IMR-90 (cell line): ENCODE results near the gene AKR7A2. TPM values are rescaled to one million over a fixed set of nuclear protein-coding genes. Genes with fewer than 3 reads are reported as not detected.

Experiments
- ATAC-seq: fragments of 200-7000 bp; cut with Tn5 transposase; 2 replicates; pipeline ENCODE4 v1.9.1; 2020; ENCODE audit warnings: low read depth, mild to moderate bottlenecking, moderate library complexity
- BruUV-seq: library from RNA; stranded (reverse); fragments of 400-500 nt; replicated peaks from 2 replicates; lab custom pipeline; 2021; lab: Mats Ljungman, UMichigan
- CTCF ChIA-PET: fragments of 300-600 bp; formaldehyde crosslinking; extraction: SDS; loops from one replicate; lab custom pipeline; 2021; ENCODE audit warnings: antibody characterized with exemption; lab: Yijun Ruan, JAX
- POLR2A ChIA-PET: fragments of 300-600 bp; sonication (Branson Sonifier 250); formaldehyde crosslinking; loops from one replicate; lab custom pipeline; 2022; ENCODE audit warnings: antibody characterized with exemption; ENCODE audit not compliant: unreplicated experiment; lab: Charles Lee
- DNase-seq: peaks from one replicate; pipeline ENCODE4 v3.0.0; 2013
- H2AFZ ChIP-seq: replicated peaks from 2 replicates; pipeline ENCODE3; 2013; ENCODE audit warnings: low read length, mild to moderate bottlenecking; ENCODE audit not compliant: poor library complexity
- H2AK5ac ChIP-seq: 2 replicates; pipeline ENCODE4 v1.6.1; 2013; ENCODE audit warnings: low read depth, low read length, inconsistent platforms
- H2AK9ac ChIP-seq: replicated peaks from 2 replicates; pipeline ENCODE3; 2013; ENCODE audit warnings: mild to moderate bottlenecking, low read depth, low read length, moderate library complexity; ENCODE audit not compliant: poor library complexity
- H2BK120ac ChIP-seq: 2 replicates; pipeline ENCODE4 v1.6.1; 2013; ENCODE audit warnings: low read depth, low read length, inconsistent platforms
- H2BK15ac ChIP-seq: 3 replicates; pipeline ENCODE4 v1.6.1; 2013; ENCODE audit warnings: low read depth, low read length, inconsistent platforms
- H2BK20ac ChIP-seq: 2 replicates; pipeline ENCODE4 v1.6.1; 2013; ENCODE audit warnings: low read depth, mild to moderate bottlenecking, inconsistent platforms, low read length, moderate library complexity
- H2BK5ac ChIP-seq: 2 replicates; pipeline ENCODE4 v1.6.1; 2013; ENCODE audit warnings: mild to moderate bottlenecking, low read depth, low read length, inconsistent platforms; ENCODE audit not compliant: poor library complexity, severe bottlenecking
- H3K14ac ChIP-seq: replicated peaks from 2 replicates; pipeline ENCODE4 v1.6.1; 2013; ENCODE audit warnings: low read depth, low read length, inconsistent platforms
- H3K18ac ChIP-seq: 2 replicates; pipeline ENCODE4 v1.6.1; 2013; ENCODE audit warnings: low read depth, low read length, control low read depth
- H3K23ac ChIP-seq: 2 replicates; pipeline ENCODE4 v1.6.1; 2013; ENCODE audit warnings: low read depth, low read length, inconsistent platforms
- H3K27ac ChIP-seq: 2 replicates; pipeline ENCODE4 v1.5.1; 2013; ENCODE audit warnings: mild to moderate bottlenecking, control low read depth, low read length; ENCODE audit not compliant: insufficient read depth
- H3K27me3 ChIP-seq: 2 replicates; pipeline ENCODE4 v1.6.1; 2013; ENCODE audit warnings: low read length; ENCODE audit not compliant: control insufficient read depth, insufficient read depth
- H3K36me3 ChIP-seq: 2 replicates; pipeline ENCODE4 v1.6.1; 2013; ENCODE audit warnings: low read length, mixed read lengths; ENCODE audit not compliant: control insufficient read depth, insufficient read depth
- H3K4ac ChIP-seq: 2 replicates; pipeline ENCODE4 v1.6.1; 2013; ENCODE audit warnings: low read depth, low read length, inconsistent platforms
- H3K4me1 ChIP-seq: 2 replicates; pipeline ENCODE4 v1.6.1; 2013; ENCODE audit warnings: low read length, mixed read lengths; ENCODE audit not compliant: control insufficient read depth, insufficient read depth
- H3K4me2 ChIP-seq: 2 replicates; pipeline ENCODE4 v1.6.1; 2013; ENCODE audit warnings: low read depth, mild to moderate bottlenecking, control low read depth, low read length, moderate library complexity
- H3K4me3 ChIP-seq: 2 replicates; pipeline ENCODE4 v1.5.1; 2013; ENCODE audit warnings: low read depth, mild to moderate bottlenecking, control low read depth, low read length, moderate library complexity; ENCODE audit not compliant: insufficient read depth
- H3K56ac ChIP-seq: 2 replicates; pipeline ENCODE4 v1.6.1; 2013; ENCODE audit warnings: low read length, inconsistent platforms; ENCODE audit not compliant: insufficient read depth; ENCODE audit errors: extremely low read depth
- H3K79me1 ChIP-seq, 2 experiments: 2 replicates each; pipeline ENCODE4 v1.6.1; 2013; ENCODE audit warnings: low read length in 2 of 2, inconsistent platforms in 1 of 2, low read depth in 1 of 2
- H3K9ac ChIP-seq: 2 replicates; pipeline ENCODE4 v1.6.1; 2013; ENCODE audit warnings: low read depth, low read length, control low read depth
- H3K9me1 ChIP-seq: 2 replicates; pipeline ENCODE4 v1.6.1; 2013; ENCODE audit warnings: low read length, inconsistent platforms; ENCODE audit not compliant: insufficient read depth
- H3K9me3 ChIP-seq: 2 replicates; pipeline ENCODE4 v1.6.1; 2013; ENCODE audit warnings: low read length; ENCODE audit not compliant: control insufficient read depth, insufficient read depth
- H4K20me1 ChIP-seq: 2 replicates; pipeline ENCODE4 v1.6.1; 2013; ENCODE audit warnings: low read length, inconsistent platforms; ENCODE audit not compliant: insufficient read depth
- H4K5ac ChIP-seq: 2 replicates; pipeline ENCODE4 v1.6.1; 2013; ENCODE audit warnings: mild to moderate bottlenecking, low read depth, low read length, control low read depth
- H4K8ac ChIP-seq, 2 experiments: 2 replicates each; pipeline ENCODE4 v1.6.1; 2013; ENCODE audit warnings: low read depth in 2 of 2, low read length in 2 of 2, control low read depth in 1 of 2, inconsistent platforms in 1 of 2
- H4K91ac ChIP-seq: 2 replicates; pipeline ENCODE4 v1.6.1; 2013; ENCODE audit warnings: low read depth, low read length, inconsistent platforms; ENCODE audit not compliant: insufficient read depth
- BHLHE40 ChIP-seq: fragments of 150-350 bp; IDR thresholded peaks from 2 replicates; pipeline ENCODE4 v1.6.1; 2016; ENCODE audit warnings: mild to moderate bottlenecking, low read depth, low read length
- CEBPB ChIP-seq: IDR thresholded peaks from 2 replicates; pipeline ENCODE4 v1.6.1; 2012; ENCODE audit warnings: low read depth, low read length, improper control_type of control experiment
- CHD1 ChIP-seq: IDR thresholded peaks from 2 replicates; pipeline ENCODE4 v1.6.1; 2012; ENCODE audit warnings: low read depth, low read length, improper control_type of control experiment
- FOS ChIP-seq: fragments of 150-350 bp; IDR thresholded peaks from 2 replicates; pipeline ENCODE4 v1.6.1; 2016; ENCODE audit warnings: low read depth, low read length
- MAFK ChIP-seq: IDR thresholded peaks from 2 replicates; pipeline ENCODE4 v1.6.1; 2012; ENCODE audit warnings: low read depth, low read length, improper control_type of control experiment
- MAZ ChIP-seq: IDR thresholded peaks from 2 replicates; pipeline ENCODE4 v1.6.1; 2012; ENCODE audit warnings: low read depth, mild to moderate bottlenecking, low read length, improper control_type of control experiment, moderate library complexity, borderline replicate concordance
- MXI1 ChIP-seq: IDR thresholded peaks from 2 replicates; pipeline ENCODE4 v1.6.1; 2012; ENCODE audit warnings: low read depth, mild to moderate bottlenecking, low read length, moderate library complexity, borderline replicate concordance
- NFE2L2 ChIP-seq: fragments of 150-350 bp; IDR thresholded peaks from 2 replicates; pipeline ENCODE4 v1.6.1; 2016; ENCODE audit warnings: low read depth, mild to moderate bottlenecking, low read length
- POLR2A ChIP-seq: IDR thresholded peaks from 2 replicates; pipeline ENCODE4 v1.6.1; 2012; ENCODE audit warnings: mild to moderate bottlenecking, low read depth, low read length
- RAD21 ChIP-seq: IDR thresholded peaks from 2 replicates; pipeline ENCODE4 v1.6.1; 2012; ENCODE audit warnings: low read length, improper control_type of control experiment
- RCOR1 ChIP-seq: IDR thresholded peaks from 2 replicates; pipeline ENCODE4 v1.6.1; 2012; ENCODE audit warnings: mild to moderate bottlenecking, low read length, improper control_type of control experiment; ENCODE audit not compliant: insufficient replicate concordance
- RFX5 ChIP-seq: IDR thresholded peaks from 2 replicates; pipeline ENCODE4 v1.8.0; 2012; ENCODE audit warnings: low read depth, mild to moderate bottlenecking, low read length, moderate library complexity
- SMC3 ChIP-seq: fragments of 150-350 bp; IDR thresholded peaks from 2 replicates; pipeline ENCODE4 v1.6.1; 2016; ENCODE audit warnings: low read depth, mild to moderate bottlenecking, antibody characterized with exemption, low read length, moderate library complexity
- WGBS, 2 experiments: methylation state at CpG; one replicate each; pipeline versions ENCODE4 v1.1.5 to v1.1.7; 2013; ENCODE audit warnings: missing lambda C conversion rate in 2 of 2; ENCODE audit not compliant: insufficient read length in 1 of 2; ENCODE audit errors: extremely low coverage in 2 of 2; 5-methylcytosine and 5-hydroxymethylcytosine counted together
- dilution Hi-C: fragments of 300-500 bp; cut with HindIII; formaldehyde crosslinking; loops from one replicate; pipeline ENCODE4 v1.14.3; 2018; ENCODE audit warnings: low sequenced_read_pairs; ENCODE audit not compliant: unreplicated experiment
- in situ Hi-C: fragments of 300-500 bp; cut with MboI; formaldehyde crosslinking; loops from 3 replicates; pipeline ENCODE4 v1.14.3; 2019; ENCODE audit warnings: low sequenced_read_pairs, inconsistent platforms, mixed read lengths
- intact Hi-C: fragments of 100-400 bp; cut with micrococcal nuclease; formaldehyde crosslinking; loops from 2 replicates; pipeline ENCODE4 v1.10.0; 2022
- polyA plus RNA-seq, 3 experiments: library from polyadenylated mRNA; depleted of rRNA; stranded (reverse); fragments of >200 nt; gene quantifications; 2 replicates each; pipeline ENCODE4 v1.2.3, GENCODE V29; 2012; ENCODE audit warnings: low replicate concordance in 1 of 3
- total RNA-seq: library from RNA; depleted of rRNA; stranded (reverse); fragments of >200 nt; gene quantifications from 2 replicates; pipeline ENCODE4 v1.2.3, GENCODE V29; 2012
- TF ChIP-seq, protein P1 (sequence below): fragments of 150-350 bp; IDR thresholded peaks from 2 replicates; pipeline ENCODE4 v1.6.1; 2016; ENCODE audit warnings: low read depth, mild to moderate bottlenecking, low read length, moderate library complexity, borderline replicate concordance
- TF ChIP-seq, protein P2 (sequence below): conservative IDR thresholded peaks from 2 replicates; pipeline ENCODE4 v1.5.1; 2012; ENCODE audit warnings: mild to moderate bottlenecking, low read depth, low read length, improper control_type of control experiment
- TF ChIP-seq, protein P3 (sequence below): fragments of 150-350 bp; IDR thresholded peaks from 2 replicates; pipeline ENCODE4 v1.6.1; 2017; ENCODE audit warnings: mild to moderate bottlenecking, antibody characterized with exemption, low read length, low read depth

The AKR7A2 gene
- total and polyA plus RNA-seq, 2 of the 4 experiments (the other 2 are of a cell fraction): 55.8 to 60.2 TPM

DNA sequence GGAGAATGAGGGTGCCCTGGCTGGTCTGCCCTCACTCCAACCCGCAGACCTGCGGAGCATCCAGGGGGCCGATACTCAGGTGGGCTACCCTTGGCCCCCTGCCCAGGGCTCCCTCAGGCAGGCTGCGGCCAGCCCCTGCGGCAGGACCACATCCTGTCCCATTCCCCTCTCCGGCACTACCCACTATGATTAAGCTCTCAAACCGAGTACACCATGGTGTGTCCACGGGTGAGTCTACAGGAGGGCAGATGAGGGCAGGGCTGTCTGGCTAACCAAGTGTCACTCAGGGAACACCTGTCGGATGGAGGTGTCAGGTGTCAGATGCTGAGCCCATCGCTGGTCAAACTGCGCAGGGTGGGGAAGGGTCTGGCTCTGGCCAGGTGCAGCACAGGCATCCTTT is 47.4 kb upstream of the AKR7A2 start:
- Histone ChIP-seq H2AK5ac (no peak overlapping the region; the same call in 1 of the 2 replicates), H3K36me3 (peaks cover 33% of the 10 kb centered on the region), H2BK15ac (no peak overlapping the region), H2AK9ac (no peak overlapping the region), H3K23ac (no peak overlapping the region; the same call in 1 of the 2 replicates), H4K5ac (no peak overlapping the region), H3K9me3 (no peaks in the 10 kb centered on the region), H4K8ac (no peak overlapping the region), H3K9me1 (peaks cover 17% of the 10 kb centered on the region), H3K56ac (no peak overlapping the region), H2BK5ac (no peak overlapping the region), H2BK20ac (no peak overlapping the region), H2AFZ (no peak overlapping the region), H3K79me1 (peaks cover 33 to 85% of the 10 kb centered on the region in 2 experiments), H3K9ac (no peak overlapping the region), H3K27ac (no peak overlapping the region), H4K20me1 (peaks cover 72% of the 10 kb centered on the region), H3K4me1 (peaks cover 6% of the 10 kb centered on the region; the same call in 1 of the 2 replicates), H3K4me2 (no peak overlapping the region), H3K14ac (no peak overlapping the region), H3K4me3 (no peak overlapping the region), H3K27me3 (no peaks in the 10 kb centered on the region), H2BK120ac (no peak overlapping the region), H4K91ac (no peak overlapping the region), H3K4ac (no peak overlapping the region), H3K18ac (no peak overlapping the region)
- in situ Hi-C loops: no loop called here
- dilution Hi-C loops: no loop called here
- ChIA-PET POLR2A (no interaction called here), CTCF (no interaction called here)
- intact Hi-C loops: no loop called here
- no peak for DNase-seq
- no TSS peak for BruUV-seq
- 58% methylated on average over 2 of the region's 11 CpGs; no CpG with 5 or more reads in 1 of the 2 experiments for WGBS, 2 experiments
- no peak for ATAC-seq
- TF ChIP-seq RFX5: no peak
- TF ChIP-seq CHD1: no peak
- TF ChIP-seq MAZ: no peak
- no peak for TF ChIP-seq CEBPB
- no peak for TF ChIP-seq RCOR1
- TF ChIP-seq POLR2A: no peak
- TF ChIP-seq, protein P1, sequence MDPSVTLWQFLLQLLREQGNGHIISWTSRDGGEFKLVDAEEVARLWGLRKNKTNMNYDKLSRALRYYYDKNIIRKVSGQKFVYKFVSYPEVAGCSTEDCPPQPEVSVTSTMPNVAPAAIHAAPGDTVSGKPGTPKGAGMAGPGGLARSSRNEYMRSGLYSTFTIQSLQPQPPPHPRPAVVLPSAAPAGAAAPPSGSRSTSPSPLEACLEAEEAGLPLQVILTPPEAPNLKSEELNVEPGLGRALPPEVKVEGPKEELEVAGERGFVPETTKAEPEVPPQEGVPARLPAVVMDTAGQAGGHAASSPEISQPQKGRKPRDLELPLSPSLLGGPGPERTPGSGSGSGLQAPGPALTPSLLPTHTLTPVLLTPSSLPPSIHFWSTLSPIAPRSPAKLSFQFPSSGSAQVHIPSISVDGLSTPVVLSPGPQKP: no peak
- TF ChIP-seq RAD21: no peak
- no peak for TF ChIP-seq SMC3
- no peak for TF ChIP-seq FOS
- TF ChIP-seq NFE2L2: no peak
- TF ChIP-seq BHLHE40: no peak
- TF ChIP-seq MXI1: no peak
- TF ChIP-seq MAFK: no peak
- TF ChIP-seq, protein P2, sequence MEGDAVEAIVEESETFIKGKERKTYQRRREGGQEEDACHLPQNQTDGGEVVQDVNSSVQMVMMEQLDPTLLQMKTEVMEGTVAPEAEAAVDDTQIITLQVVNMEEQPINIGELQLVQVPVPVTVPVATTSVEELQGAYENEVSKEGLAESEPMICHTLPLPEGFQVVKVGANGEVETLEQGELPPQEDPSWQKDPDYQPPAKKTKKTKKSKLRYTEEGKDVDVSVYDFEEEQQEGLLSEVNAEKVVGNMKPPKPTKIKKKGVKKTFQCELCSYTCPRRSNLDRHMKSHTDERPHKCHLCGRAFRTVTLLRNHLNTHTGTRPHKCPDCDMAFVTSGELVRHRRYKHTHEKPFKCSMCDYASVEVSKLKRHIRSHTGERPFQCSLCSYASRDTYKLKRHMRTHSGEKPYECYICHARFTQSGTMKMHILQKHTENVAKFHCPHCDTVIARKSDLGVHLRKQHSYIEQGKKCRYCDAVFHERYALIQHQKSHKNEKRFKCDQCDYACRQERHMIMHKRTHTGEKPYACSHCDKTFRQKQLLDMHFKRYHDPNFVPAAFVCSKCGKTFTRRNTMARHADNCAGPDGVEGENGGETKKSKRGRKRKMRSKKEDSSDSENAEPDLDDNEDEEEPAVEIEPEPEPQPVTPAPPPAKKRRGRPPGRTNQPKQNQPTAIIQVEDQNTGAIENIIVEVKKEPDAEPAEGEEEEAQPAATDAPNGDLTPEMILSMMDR: no peak
- TF ChIP-seq, protein P3, sequence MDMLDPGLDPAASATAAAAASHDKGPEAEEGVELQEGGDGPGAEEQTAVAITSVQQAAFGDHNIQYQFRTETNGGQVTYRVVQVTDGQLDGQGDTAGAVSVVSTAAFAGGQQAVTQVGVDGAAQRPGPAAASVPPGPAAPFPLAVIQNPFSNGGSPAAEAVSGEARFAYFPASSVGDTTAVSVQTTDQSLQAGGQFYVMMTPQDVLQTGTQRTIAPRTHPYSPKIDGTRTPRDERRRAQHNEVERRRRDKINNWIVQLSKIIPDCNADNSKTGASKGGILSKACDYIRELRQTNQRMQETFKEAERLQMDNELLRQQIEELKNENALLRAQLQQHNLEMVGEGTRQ: no peak
